HEK293 (cell line): ENCODE data around the gene KCNC4.

Experiments used
- CTCF ChIP-seq: fragments of 450-650 bp; formaldehyde crosslinking; IDR thresholded peaks from 2 replicates; pipeline ENCODE4 v1.5.1; 2016; ENCODE audit warnings: missing biosample characterization, missing genetic modification characterization
- RBAK ChIP-seq: fragments of 450-650 bp; formaldehyde crosslinking; IDR thresholded peaks from 2 replicates; pipeline ENCODE4 v1.5.1; 2016; ENCODE audit warnings: missing biosample characterization, missing genetic modification characterization
- ZNF10 ChIP-seq: fragments of 450-650 bp; formaldehyde crosslinking; IDR thresholded peaks from 2 replicates; pipeline ENCODE4 v1.5.1; 2017; ENCODE audit warnings: missing biosample characterization, missing genetic modification characterization
- ZNF302 ChIP-seq: fragments of 450-650 bp; formaldehyde crosslinking; IDR thresholded peaks from 2 replicates; pipeline ENCODE4 v1.5.1; 2016; ENCODE audit warnings: missing biosample characterization, missing genetic modification characterization, low read depth
- TF ChIP-seq, protein P1 (sequence below): fragments of 450-650 bp; formaldehyde crosslinking; IDR thresholded peaks from 2 replicates; pipeline ENCODE4 v1.5.1; 2017; ENCODE audit warnings: missing biosample characterization, mild to moderate bottlenecking, missing genetic modification characterization, moderate library complexity

- TF ChIP-seq CTCF (tag by site-specific recombination) = no peak
- no peak for TF ChIP-seq RBAK (tag by site-specific recombination)
- TF ChIP-seq ZNF302 = no peak
- no peak for TF ChIP-seq ZNF10
- TF ChIP-seq, protein P1, sequence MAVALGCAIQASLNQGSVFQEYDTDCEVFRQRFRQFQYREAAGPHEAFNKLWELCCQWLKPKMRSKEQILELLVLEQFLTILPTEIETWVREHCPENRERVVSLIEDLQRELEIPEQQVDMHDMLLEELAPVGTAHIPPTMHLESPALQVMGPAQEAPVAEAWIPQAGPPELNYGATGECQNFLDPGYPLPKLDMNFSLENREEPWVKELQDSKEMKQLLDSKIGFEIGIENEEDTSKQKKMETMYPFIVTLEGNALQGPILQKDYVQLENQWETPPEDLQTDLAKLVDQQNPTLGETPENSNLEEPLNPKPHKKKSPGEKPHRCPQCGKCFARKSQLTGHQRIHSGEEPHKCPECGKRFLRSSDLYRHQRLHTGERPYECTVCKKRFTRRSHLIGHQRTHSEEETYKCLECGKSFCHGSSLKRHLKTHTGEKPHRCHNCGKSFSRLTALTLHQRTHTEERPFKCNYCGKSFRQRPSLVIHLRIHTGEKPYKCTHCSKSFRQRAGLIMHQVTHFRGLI = no peak
Observed at GRCh38 chr1:110185181-110185580, 24.9 kb upstream of the KCNC4 start.
